ENCODE measurements around the gene RGPD8.

The RGPD8 gene

GRCh38 chr2:112335600-112335999, 97.8 kb downstream of the RGPD8 start:
- no peak for DNase-seq (ENCODE audit: low read depth in 2 of 2)

- DNase-seq (ENCODE audit: low read depth in 2 of 2), result no peak
These were observed 101.2 kb downstream of the RGPD8 start for GRCh38 chr2:112332123-112332696.

- DNase-seq (ENCODE audit: low read depth in 2 of 2), result no peak
These were observed 110.5 kb downstream of the RGPD8 start for GRCh38 chr2:112322919-112323318.

DNA sequence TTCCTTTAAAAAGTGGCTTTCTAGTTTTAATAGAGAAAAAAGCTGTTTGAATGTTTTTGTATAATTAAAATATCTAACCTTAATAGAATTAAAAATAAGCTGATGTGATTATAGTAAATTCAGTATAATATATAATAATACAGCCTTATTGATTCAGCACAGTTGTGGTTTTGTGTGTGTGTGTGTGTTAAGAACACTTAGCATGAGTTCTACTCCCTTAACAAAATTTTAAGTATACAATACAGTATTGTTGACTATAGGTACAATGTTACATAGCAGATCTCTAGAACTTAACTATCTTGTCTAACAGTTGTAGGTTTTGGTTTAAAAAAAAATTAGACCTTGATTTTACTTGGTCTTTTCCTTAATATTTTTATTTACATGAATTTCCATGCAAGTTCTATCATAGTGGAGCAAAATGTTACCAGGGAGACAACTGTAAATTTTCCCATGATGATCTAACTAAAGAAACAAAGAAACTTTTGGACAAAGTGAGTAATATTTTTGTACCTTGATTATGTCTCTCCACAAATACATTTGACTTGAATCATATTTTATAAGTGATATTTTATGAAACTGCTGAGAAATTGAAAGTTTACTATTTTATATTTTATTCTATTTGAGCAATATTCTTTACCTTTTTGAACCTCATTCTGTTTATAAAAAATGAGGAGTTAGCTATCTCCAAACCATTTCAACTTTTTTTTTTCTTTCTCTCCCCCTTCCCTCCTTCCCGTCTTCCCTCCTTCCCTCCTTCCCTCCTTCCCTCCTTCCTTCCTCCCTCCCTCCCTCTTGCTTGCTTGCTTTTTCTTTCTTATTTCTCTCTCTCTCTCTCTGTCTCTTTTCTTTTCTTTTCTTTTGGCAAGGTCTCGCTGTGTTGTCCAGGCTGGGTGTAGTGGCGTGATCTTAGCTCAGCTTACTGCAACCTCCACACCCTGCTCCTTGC, 111.8 kb downstream of the RGPD8 start:
- no peak for DNase-seq (ENCODE audit: low read depth in 2 of 2)

Data from activated CD8-positive, alpha-beta memory T cell treated with anti-CD3 and anti-CD28 coated beads for 4 hours (primary cell).